ES-I3 (cell line): Measurements from ENCODE around the gene LDLRAP1.

Experiments
- H3K36me3 ChIP-seq: 2 replicates; pipeline ENCODE4 v1.6.1; 2013; ENCODE audit warnings: mild to moderate bottlenecking, low read length, control low read depth, moderate library complexity; ENCODE audit not compliant: insufficient read depth
- H3K4me1 ChIP-seq: 2 replicates; pipeline ENCODE4 v1.6.1; 2013; ENCODE audit warnings: mild to moderate bottlenecking, control low read depth, low read length; ENCODE audit not compliant: insufficient read depth
- H3K9ac ChIP-seq: 2 replicates; pipeline ENCODE4 v1.6.1; 2013; ENCODE audit warnings: low read depth, mild to moderate bottlenecking, low read length, moderate library complexity
- H3K9me3 ChIP-seq: 2 replicates; pipeline ENCODE4 v1.6.1; 2013; ENCODE audit warnings: mild to moderate bottlenecking, low read length, moderate library complexity; ENCODE audit not compliant: control insufficient read depth, insufficient read depth

The LDLRAP1 gene

DNA sequence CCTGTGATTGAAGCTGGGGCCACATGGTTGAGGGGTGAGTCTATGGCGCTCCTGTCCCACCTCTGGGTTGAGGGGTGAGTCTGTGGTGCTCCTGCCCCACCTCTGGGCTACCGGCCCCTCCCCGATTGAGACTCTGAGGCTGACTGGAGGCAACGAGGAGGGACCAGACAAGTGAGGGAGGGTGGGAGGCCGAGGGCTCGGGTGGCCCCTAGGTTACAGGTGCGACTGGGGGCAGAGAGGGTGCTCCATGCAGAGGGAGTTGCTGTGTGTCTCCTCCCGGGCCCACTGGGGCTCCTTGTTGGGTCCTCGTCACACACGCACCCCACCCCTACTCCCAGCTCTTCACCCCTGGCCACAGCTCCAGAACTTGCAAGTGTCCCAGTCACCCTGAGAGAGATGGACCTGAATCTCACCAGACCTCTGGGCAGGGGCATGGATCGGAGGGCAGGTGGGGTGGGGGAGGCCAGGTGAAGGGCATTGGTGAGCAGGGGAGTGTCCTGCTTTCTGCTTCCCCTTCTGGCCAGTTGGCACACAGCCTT is 12.8 kb downstream of the LDLRAP1 start:
- Histone ChIP-seq H3K36me3 (no peaks in the 10 kb centered on the region; the same call in 1 of the 2 replicates), H3K9ac (no peak overlapping the region), H3K9me3 (no peaks in the 10 kb centered on the region), H3K4me1 (no peaks in the 10 kb centered on the region)

DNA sequence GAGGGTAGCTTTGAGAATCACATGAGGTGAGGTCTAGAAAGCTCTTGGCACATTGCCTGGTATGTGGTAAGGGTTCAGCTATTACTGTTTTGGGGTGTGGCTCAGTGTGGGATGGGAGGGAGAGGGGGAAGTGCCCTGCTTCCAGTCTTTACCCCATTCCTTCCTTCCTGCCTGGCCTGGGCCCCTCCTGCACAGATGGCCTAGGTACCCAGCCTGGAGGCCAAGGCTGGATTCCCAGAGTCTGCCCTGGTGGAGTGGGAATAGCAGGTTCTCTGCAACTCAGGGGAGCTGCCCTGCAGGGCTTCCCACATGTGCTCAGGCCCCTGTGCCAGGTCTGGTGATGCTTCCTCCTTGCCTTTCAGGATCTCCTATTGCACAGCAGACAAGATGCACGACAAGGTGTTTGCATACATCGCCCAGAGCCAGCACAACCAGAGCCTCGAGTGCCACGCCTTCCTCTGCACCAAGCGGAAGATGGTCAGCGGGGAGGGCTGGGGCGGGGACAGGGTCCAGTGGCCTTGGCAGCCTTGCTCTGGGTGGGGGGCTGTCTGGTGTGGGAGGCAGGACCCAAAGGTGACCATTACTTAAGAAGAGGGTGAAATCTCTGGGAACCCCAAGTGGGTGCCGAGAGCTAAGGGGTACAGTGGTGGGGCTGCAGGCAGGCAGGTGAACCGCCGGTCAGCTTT is 13.5 kb downstream of the LDLRAP1 start:
- no peaks in the 10 kb centered on the region; the same call in 1 of the 2 replicates for H3K36me3 ChIP-seq
- H3K9me3 ChIP-seq: no peaks in the 10 kb centered on the region
- no peak overlapping the region for H3K9ac ChIP-seq
- no peaks in the 10 kb centered on the region for H3K4me1 ChIP-seq

DNA sequence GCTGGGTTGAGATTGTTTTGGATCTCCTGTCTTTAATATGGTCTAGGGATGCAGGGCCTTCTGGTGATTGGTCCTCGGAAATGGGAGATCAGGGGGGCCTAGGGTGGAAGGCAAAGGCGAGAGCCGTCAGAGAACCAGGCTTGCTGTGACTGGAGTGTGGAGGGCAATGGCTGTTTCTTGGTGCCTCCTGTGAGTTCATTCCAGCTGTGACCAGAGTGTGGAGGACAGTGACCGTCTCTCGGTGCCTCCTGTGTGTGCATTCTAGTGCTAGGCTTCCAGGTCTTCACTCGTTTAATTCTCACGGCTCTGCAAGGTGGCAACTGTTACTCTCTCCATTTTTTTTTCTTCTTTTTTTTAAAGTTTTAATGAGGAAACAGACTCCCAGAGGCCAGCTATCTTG is 14.1 kb downstream of the LDLRAP1 start:
- H3K9me3 ChIP-seq: no peaks in the 10 kb centered on the region
- H3K36me3 ChIP-seq: no peaks in the 10 kb centered on the region; the same call in 1 of the 2 replicates
- no peak overlapping the region for H3K9ac ChIP-seq
- H3K4me1 ChIP-seq: peaks cover 3% of the 10 kb centered on the region; the same call in 1 of the 2 replicates

DNA sequence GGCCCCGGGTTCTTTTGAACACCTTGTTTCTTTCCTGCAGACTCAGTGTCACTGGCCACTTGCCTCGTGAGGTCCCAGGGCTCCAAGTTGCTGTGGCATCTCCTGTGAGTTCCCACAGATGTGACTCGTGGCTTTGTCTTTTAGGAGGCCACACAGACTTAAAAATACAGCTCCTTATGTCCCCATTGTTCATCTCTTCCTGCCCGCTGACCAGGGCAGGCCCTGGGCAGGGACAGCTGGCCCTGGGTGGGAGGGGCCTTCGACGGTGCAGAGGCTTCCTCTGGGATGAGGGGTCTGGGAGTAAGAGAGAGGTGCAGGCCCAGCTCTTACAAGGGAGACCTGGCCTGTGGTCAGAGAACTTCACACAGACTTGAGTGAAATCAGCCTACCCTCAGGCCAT is 15.6 kb downstream of the LDLRAP1 start:
- no peak overlapping the region for H3K9ac ChIP-seq
- peaks cover 3% of the 10 kb centered on the region; the same call in 1 of the 2 replicates for H3K4me1 ChIP-seq
- H3K36me3 ChIP-seq: no peaks in the 10 kb centered on the region; the same call in 1 of the 2 replicates

DNA sequence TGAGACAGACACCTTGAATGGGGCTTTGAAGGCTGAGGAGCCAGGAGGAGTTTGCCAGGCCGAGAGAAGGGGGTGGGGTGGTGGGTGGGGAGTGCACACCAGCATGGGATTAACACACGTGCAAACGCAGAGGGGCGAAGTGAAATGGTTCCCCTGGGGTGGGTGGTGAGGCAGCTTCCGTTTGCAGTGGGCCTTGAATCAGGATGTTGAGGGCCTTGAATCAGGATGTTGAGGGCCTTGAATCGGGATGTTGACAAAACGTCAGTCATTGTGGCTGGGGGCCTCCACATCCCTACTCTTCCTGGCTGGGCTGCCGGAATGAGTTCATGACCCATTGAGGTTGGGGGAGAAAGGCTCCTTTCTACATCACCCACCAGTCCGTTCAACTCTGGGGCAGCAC is 16.6 kb downstream of the LDLRAP1 start:
- Histone ChIP-seq H3K36me3 (no peaks in the 10 kb centered on the region; the same call in 1 of the 2 replicates), H3K4me1 (peaks cover 5% of the 10 kb centered on the region; the same call in 1 of the 2 replicates), H3K9ac (no peak overlapping the region), H3K9me3 (no peaks in the 10 kb centered on the region)

More for the DNA sequence above, 15.6 kb downstream of the LDLRAP1 start:
- no peaks in the 10 kb centered on the region for H3K9me3 ChIP-seq

DNA sequence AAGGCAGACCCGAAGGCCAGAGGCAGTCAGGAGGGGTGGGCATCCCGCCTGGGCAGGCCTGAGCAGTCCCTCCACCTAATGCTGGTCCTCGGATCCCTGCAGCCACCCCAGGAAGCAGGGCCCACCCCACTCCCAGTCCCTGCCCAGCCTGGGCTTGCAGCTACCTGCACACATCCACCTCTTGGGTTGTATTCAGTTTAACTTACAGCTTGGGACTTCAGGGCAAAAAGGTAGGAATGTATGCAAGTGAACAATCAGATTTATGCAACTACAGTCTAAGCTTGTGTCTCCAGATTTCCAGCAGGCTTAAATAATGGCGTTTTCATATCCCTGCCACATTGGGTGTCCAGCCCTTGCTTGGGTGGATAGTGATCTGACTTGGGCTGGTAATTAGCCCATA is 17.4 kb downstream of the LDLRAP1 start:
- H3K9ac ChIP-seq: no peak overlapping the region
- H3K9me3 ChIP-seq: no peaks in the 10 kb centered on the region
- H3K4me1 ChIP-seq: peaks cover 12% of the 10 kb centered on the region
- H3K36me3 ChIP-seq: no peaks in the 10 kb centered on the region; the same call in 1 of the 2 replicates

DNA sequence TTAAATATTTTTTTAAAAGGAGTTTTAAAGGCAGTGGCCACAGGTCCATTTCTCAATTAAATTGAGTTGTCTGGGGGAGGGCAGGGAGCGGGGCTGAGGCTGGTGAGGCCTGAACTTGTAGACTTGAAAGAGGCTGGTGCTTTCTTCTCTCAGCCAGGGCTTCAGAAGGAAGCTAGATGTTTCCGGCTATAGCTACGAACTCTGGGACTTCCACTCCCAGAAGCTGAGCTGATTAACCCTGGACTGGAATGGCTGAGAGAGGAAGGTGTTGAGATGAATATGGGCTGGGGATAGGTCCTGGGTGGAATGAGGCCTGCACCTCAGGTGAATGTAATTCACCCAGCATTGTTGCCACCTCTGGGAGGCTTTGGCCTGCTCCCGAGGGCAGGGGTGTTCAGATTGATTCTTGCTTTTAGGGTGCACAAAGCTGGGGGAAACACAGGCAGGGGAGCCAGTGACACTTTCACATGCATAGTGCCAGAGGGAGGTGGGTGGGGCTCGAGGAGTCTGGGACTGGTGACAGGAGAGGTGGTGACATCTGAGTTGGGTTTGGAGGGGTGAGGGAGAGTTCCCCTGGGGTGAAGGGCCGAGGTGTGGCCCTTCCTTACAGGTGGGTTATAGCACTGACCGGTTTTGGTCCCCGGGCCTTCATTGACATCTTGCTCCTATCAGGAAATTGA is 18.2 kb downstream of the LDLRAP1 start:
- H3K9ac ChIP-seq: no peak overlapping the region
- H3K4me1 ChIP-seq: peaks cover 19% of the 10 kb centered on the region
- H3K9me3 ChIP-seq: no peaks in the 10 kb centered on the region
- no peaks in the 10 kb centered on the region; the same call in 1 of the 2 replicates for H3K36me3 ChIP-seq

DNA sequence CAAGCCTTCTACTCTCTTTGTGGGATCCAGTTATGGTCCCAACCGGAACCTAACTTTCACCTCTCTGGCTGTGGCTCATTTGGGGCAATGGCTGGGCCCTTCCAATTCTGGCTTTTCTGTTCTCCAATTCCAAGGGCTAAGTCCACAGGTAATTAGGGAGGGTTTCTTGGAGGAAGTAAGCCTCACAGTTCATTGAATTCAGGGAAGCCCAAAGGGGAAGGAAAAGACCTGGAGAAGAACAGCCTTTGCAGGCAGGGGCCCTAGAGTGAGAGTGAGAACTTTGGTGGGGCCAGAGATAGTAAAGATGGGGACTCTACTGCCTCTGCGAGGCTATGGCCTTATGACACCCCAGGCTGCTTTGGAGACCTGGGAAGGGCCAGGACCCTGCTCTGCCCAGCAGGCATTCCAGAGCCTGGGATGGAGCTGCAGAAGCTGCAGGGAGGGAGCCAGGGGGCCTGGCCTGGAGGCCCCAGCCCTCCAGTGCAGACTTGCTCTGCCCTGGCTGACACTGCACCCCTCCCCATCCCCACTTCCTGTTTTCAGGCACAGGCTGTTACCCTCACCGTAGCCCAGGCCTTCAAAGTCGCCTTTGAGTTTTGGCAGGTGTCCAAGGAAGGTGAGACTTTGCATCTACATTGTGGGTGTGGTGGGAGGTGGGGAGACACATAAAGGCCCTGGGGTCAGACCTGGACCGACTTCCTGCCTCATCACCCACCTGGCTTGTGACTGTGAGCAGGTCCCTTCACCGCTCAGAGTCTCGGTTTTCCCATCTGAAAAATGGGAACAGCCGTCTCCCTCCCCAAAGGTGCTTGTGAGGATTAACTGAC is 18.9 kb downstream of the LDLRAP1 start:
- H3K9ac ChIP-seq: no peak overlapping the region
- H3K9me3 ChIP-seq: no peaks in the 10 kb centered on the region
- H3K36me3 ChIP-seq: no peaks in the 10 kb centered on the region; the same call in 1 of the 2 replicates
- peaks cover 26% of the 10 kb centered on the region for H3K4me1 ChIP-seq

DNA sequence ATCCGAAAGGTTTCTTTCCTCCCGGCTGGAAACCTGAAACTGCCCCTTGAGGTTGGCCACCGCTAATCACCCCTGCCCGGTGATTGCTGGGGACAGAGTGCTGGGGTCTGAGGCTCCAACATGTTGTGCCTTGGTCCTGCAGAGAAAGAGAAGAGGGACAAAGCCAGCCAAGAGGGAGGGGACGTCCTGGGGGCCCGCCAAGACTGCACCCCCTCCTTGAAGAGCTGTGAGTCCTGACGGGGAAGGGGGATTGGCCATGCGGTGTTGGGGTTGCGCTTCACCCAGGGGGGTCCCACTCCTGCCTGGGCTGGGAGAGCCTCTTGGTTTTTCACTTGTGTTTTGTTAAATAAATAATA is 19.5 kb downstream of the LDLRAP1 start:
- no peaks in the 10 kb centered on the region for H3K9me3 ChIP-seq
- peaks cover 32% of the 10 kb centered on the region for H3K4me1 ChIP-seq
- H3K36me3 ChIP-seq: no peaks in the 10 kb centered on the region; the same call in 1 of the 2 replicates
- H3K9ac ChIP-seq: no peak overlapping the region

DNA sequence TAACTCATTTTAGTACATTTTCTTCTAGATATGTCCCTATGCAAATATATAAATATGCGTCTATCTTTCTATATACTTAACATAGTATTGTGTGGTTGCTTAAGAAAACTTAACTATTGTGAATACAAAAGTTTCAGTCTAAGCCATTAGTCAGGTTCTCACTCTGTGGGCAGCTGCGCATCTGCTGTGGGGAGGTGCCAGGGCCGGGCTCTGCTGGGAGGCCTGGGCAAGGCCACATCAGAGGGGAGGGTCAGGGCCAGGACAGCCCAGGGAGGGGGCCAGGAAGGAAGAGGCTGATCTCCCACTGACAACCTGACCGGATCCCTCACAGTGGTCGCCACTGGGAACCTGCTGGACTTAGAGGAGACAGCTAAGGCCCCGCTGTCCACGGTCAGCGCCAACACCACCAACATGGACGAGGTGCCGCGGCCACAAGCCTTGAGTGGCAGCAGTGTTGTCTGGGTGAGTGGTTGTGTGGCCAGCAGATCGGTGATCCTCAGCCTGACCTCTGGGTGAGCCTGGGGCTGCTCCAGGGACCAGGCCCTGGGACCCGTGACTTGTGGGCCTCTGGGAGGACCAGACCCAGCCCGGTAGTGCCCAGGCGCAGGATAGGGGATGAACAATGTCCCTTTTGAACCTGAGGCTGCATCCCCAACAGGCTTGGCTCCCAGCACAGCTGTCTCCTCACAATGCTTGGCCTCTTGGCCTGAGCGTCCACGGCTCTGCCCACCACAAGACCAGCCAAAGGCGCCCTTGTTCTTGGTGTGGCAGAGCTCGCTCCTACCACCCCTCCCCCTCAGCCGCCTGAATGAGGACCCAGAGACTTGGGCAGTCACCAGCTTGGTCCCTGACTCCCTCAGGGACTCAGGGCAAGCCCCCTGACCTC is 20.2 kb downstream of the LDLRAP1 start:
- Histone ChIP-seq H3K4me1 (peaks cover 37% of the 10 kb centered on the region), H3K36me3 (no peaks in the 10 kb centered on the region; the same call in 1 of the 2 replicates), H3K9ac (no peak overlapping the region), H3K9me3 (no peaks in the 10 kb centered on the region)

DNA sequence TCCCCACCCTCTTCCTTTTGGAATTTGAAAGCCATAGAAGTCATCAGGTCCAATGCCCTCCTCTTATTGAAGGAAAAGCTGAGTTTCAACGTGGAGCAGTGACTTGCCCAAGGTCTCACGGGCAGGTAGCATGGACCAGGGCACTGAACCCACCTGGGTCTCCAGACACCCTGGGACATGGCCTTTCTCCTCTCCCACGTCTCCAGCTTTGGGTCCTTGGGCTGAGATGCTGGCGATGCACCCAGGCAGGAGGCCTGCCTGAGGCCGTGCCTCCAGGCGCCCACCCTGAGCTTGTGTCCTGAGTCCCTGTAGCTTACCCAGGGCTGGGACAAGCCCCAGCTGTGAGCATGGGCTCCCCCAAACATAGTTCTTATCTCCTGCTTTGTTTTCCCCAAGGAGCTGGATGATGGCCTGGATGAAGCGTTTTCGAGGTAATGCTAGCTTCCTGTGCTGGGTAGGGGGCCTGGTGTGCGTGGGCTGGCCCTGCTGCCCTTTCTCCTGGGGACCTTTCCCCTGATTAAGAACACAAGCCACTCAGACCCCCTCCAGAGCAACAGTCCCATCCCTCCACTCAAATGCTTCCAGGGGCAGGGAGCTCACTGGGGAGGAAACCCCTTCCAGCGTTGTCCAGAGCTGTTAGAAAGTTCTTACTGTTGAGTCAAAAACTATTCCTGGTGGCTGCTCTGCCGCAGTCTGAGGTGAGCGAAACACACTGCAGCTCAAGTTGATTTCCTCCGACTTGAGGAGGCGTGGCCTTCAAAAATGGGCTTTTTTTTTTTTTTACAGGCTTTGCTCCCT is 21.6 kb downstream of the LDLRAP1 start:
- H3K9me3 ChIP-seq: no peaks in the 10 kb centered on the region
- no peak overlapping the region for H3K9ac ChIP-seq
- H3K4me1 ChIP-seq: peaks cover 50% of the 10 kb centered on the region
- H3K36me3 ChIP-seq: no peaks in the 10 kb centered on the region

DNA sequence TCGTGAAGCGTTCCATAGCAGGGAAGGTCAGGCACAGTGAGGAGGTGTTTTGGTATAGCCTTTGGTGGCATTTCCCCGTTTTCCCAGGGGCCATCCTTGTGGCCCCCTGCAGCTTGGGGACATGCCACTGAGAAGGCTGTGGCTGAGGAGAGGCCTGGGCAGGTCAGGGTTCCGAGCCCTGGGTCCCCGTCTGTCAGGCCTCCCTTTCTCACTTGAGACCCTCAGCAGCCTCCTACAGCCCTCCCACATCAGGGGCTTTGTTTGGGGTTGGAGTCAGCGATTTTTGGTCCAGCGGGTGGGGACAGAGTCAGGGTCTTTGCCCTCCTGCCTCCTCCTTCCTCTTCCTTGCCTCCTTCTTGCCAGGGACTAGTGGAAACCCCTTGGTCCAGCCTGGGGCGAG is 22.2 kb downstream of the LDLRAP1 start:
- H3K9ac ChIP-seq: no peak overlapping the region

DNA sequence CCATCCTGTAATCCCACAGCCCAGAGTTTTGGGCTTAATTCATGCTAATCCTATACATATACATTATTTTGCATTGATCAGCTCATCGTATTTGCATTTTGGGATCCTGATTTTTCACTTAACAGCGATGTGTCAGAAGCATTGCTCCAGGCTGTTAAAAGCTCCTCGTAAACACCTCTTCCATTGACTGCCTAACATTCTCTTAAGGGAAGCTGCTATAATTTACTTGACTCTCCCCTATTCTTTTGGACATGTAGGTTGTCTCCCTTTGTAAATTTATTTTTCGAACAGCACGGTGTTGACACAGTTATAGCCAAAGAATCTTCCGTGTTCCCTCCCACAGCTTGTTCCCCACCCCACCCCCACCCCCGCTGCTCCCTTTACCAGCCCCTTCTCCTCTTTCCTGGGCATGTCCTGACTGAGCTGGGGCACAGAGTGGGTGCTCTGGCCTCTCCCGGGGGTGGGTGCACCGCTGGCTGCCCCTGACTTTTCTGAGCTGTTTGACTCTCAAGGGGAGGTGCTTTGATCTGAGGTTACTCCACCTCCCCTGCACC is 22.8 kb downstream of the LDLRAP1 start:
- H3K36me3 ChIP-seq: no peaks in the 10 kb centered on the region
- peaks cover 50% of the 10 kb centered on the region for H3K4me1 ChIP-seq
- H3K9ac ChIP-seq: no peak overlapping the region
- no peaks in the 10 kb centered on the region for H3K9me3 ChIP-seq

More for the DNA sequence above, 22.2 kb downstream of the LDLRAP1 start:
- peaks cover 50% of the 10 kb centered on the region for H3K4me1 ChIP-seq
- H3K9me3 ChIP-seq: no peaks in the 10 kb centered on the region
- H3K36me3 ChIP-seq: no peaks in the 10 kb centered on the region
